T-cell (primary cell): Measurements from ENCODE around the gene HMOX2. TPM values are rescaled to one million over a fixed set of nuclear protein-coding genes. Genes with fewer than 3 reads are reported as not detected.

Experiments
- ATAC-seq, 4 experiments: fragments of 200-7000 bp in 3 of 4; fragments of 150-1000 bp in 1 of 4; cut with Tn5 transposase; replicated peaks in 1 of 4; 1 replicate in 3 of 4; 2 replicates in 1 of 4; pipeline ENCODE4 v1.10.0; 2021; ENCODE audit warnings: moderate library complexity in 3 of 4, mild to moderate bottlenecking in 2 of 4, moderate number of reproducible peaks in 1 of 4
- CTCF ChIA-PET, 2 donors: fragments of 300-600 bp; sonication (Branson Sonifier 250); formaldehyde crosslinking; loops; one replicate each; lab custom pipeline; 2022; ENCODE audit warnings: antibody characterized with exemption in 2 of 2; lab: Charles Lee
- POLR2A ChIA-PET, 2 donors: fragments of 300-600 bp; sonication (Branson Sonifier 250); formaldehyde crosslinking; loops; one replicate each; lab custom pipeline; 2022; ENCODE audit warnings: antibody characterized with exemption in 2 of 2; lab: Charles Lee
- DNase-seq, 35 experiments: peaks; one replicate each; pipeline versions ENCODE4 v3.0.0 to v3.0.0-alpha.2; 2013 to 2023
- H3K27ac ChIP-seq: one replicate; pipeline ENCODE4 v1.5.1; 2013; ENCODE audit warnings: low read length
- H3K27me3 ChIP-seq, 2 experiments: replicated peaks in 1 of 2; 1 replicate in 1 of 2; 2 replicates in 1 of 2; pipeline versions ENCODE4 v1.6.1 to v1.7.0; 2013; ENCODE audit warnings: low read length in 1 of 2, mixed read lengths in 1 of 2; ENCODE audit not compliant: control insufficient read depth in 2 of 2, insufficient read depth in 2 of 2; ENCODE audit errors: extremely low read depth in 1 of 2
- H3K36me3 ChIP-seq, 2 donors: 1 replicate in 1 of 2; 2 replicates in 1 of 2; pipeline versions ENCODE4 v1.6.1 to v1.7.0; 2013; ENCODE audit warnings: low read length in 1 of 2; ENCODE audit not compliant: control insufficient read depth in 2 of 2, insufficient read depth in 1 of 2; ENCODE audit errors: extremely low read depth in 1 of 2
- H3K4me1 ChIP-seq, 2 experiments: 1 replicate in 1 of 2; 2 replicates in 1 of 2; pipeline versions ENCODE4 v1.6.1 to v1.7.0; 2013; ENCODE audit warnings: low read length in 2 of 2, mixed read lengths in 1 of 2; ENCODE audit not compliant: insufficient read depth in 2 of 2, control insufficient read depth in 1 of 2; ENCODE audit errors: extremely low read depth in 1 of 2
- H3K4me3 ChIP-seq, 2 donors: 1 replicate in 1 of 2; 2 replicates in 1 of 2; pipeline versions ENCODE4 v1.5.1 to v1.7.0; 2013; ENCODE audit warnings: mild to moderate bottlenecking in 2 of 2, low read length in 1 of 2, moderate library complexity in 1 of 2; ENCODE audit not compliant: control insufficient read depth in 1 of 2; ENCODE audit errors: extremely low read depth in 1 of 2
- H3K9me3 ChIP-seq: 2 replicates; pipeline ENCODE4 v1.7.0; 2013
- H3K27ac Mint-ChIP-seq, 2 donors: one replicate each; pipeline ENCODE4 v1.8.0; 2020 to 2021; ENCODE audit warnings: mild to moderate bottlenecking in 2 of 2, mixed read lengths in 2 of 2
- H3K27me3 Mint-ChIP-seq, 2 donors: one replicate each; pipeline ENCODE4 v1.8.0; 2021 to 2022; ENCODE audit warnings: mixed read lengths in 2 of 2
- H3K36me3 Mint-ChIP-seq: one replicate; pipeline ENCODE4 v1.8.0; 2021; ENCODE audit warnings: mixed read lengths
- H3K4me1 Mint-ChIP-seq, 3 donors: one replicate each; pipeline ENCODE4 v1.8.0; 2020 to 2022; ENCODE audit warnings: mixed read lengths in 3 of 3, mild to moderate bottlenecking in 1 of 3
- H3K4me3 Mint-ChIP-seq, 3 donors: one replicate each; pipeline ENCODE4 v1.8.0; 2020 to 2022; ENCODE audit warnings: mild to moderate bottlenecking in 3 of 3, mixed read lengths in 3 of 3, moderate library complexity in 3 of 3
- H3K9me3 Mint-ChIP-seq, 3 donors: one replicate each; pipeline ENCODE4 v1.8.0; 2020 to 2022; ENCODE audit warnings: mixed read lengths in 3 of 3
- WGBS: methylation state at CpG from one replicate; pipeline ENCODE4 v1.1.5; 2013; ENCODE audit warnings: missing lambda C conversion rate; ENCODE audit not compliant: insufficient coverage; 5-methylcytosine and 5-hydroxymethylcytosine counted together
- total RNA-seq, 35 experiments: library from RNA in 6 of 35; stranded (reverse) in 6 of 35; fragments of 120-200 nt in 1 of 35; gene quantifications; one replicate each; pipeline versions ENCODE4 v1.2.1 to v1.2.4 and lab custom pipeline; 2013 to 2026

Gene HMOX2
- total RNA-seq, 5 donors from 2014 or later (not counting 1 experiment from before 2014, with no cell fraction given): 49.1 to 74.4 (median 70.5) TPM

GRCh38 chr16:4481963-4482362 lies 5.8 kb downstream of the HMOX2 start:
- POLR2A ChIA-PET: interaction anchor here in 1 of 2 donors (0.6 kb wide), 1 partner anchor 28 kb away, joined by 3 read pairs; no protein-coding TSS in a partner anchor
- H3K4me3 Mint-ChIP-seq: peak overlapping the region in 1 of 3 donors; percentile 61
- H3K4me1 ChIP-seq: peaks cover 35 to 59% of the 10 kb centered on the region in 2 experiments
- ATAC-seq (no peak), DNase-seq (no peak)
- H3K4me3 ChIP-seq: no peak overlapping the region
- CTCF ChIA-PET: no interaction called here
- H3K9me3 Mint-ChIP-seq: no peaks in the 10 kb centered on the region
- peaks cover 4 to 36% of the 10 kb centered on the region in 2 donors for H3K36me3 ChIP-seq
- H3K36me3 Mint-ChIP-seq: peaks cover 31% of the 10 kb centered on the region
- H3K27ac Mint-ChIP-seq: peak overlapping the region; percentile 82 to 88
- H3K27ac ChIP-seq: peak overlapping the region; percentile 51
- no peaks in the 10 kb centered on the region for H3K9me3 ChIP-seq
- H3K27me3 ChIP-seq: no peaks in the 10 kb centered on the region
- peaks cover 57 to 65% (median 65%) of the 10 kb centered on the region in 3 donors for H3K4me1 Mint-ChIP-seq
- WGBS: no CpG with 5 or more reads among the region's 1 CpG
- H3K27me3 Mint-ChIP-seq: no peaks in the 10 kb centered on the region

DNA sequence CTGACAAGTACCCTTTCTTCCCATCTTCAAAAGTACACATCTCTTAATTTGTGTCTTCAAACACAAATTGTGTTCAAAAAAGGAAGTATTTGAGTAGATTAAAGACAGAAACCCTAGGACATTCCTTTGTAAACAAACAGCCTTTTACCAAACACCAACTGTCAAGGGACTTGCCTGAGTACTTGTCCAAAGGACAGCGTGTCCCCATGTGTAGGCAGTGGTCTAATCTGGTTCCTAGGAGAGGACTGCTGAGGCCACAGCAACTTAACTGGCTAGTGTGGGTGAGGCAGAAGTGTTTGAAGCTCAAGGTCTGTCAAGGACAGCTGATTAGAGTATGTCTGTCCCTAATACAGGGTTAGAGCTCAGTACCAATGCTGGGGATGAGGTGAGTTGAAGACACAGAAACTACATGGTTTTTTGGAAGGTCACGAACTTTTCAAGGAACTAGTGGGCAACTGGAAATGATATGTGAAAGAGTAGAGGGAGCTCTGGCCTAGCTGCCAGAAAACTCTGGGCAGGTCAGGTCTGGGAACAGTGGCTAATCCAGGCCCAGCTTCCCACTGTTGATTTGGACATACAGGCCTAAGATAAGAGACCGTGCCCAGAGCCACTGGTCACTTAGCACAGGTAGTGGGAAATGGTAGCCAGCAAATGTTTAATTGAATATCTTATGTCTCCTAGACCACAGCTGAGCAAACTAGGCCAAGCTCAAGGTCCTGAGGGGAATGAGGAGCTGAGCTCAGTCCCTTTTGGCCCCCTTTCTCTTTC lies 10.1 kb downstream of the HMOX2 start:
- CTCF ChIA-PET: interaction anchor here in 1 of 2 donors (1.0 to 2.1 kb wide), 2 partner anchors 8 to 19 kb away, joined by 3 to 13 read pairs; no protein-coding TSS in a partner anchor
- H3K9me3 ChIP-seq: no peaks in the 10 kb centered on the region
- H3K36me3 Mint-ChIP-seq: peaks cover 44% of the 10 kb centered on the region
- H3K27ac ChIP-seq: peak overlapping the region; percentile 64
- POLR2A ChIA-PET: interaction anchor here (0.5 to 1.1 kb wide), 3 partner anchors 9 to 81 kb away, joined by 3 to 10 read pairs (median 6); no protein-coding TSS in a partner anchor
- H3K27me3 ChIP-seq: no peaks in the 10 kb centered on the region
- H3K36me3 ChIP-seq: peaks cover 4 to 56% of the 10 kb centered on the region in 2 donors
- H3K9me3 Mint-ChIP-seq: no peaks in the 10 kb centered on the region
- no peaks in the 10 kb centered on the region for H3K27me3 Mint-ChIP-seq
- peaks cover 53 to 61% of the 10 kb centered on the region in 2 experiments for H3K4me1 ChIP-seq
- ATAC-seq (no peak), DNase-seq (no peak)
- peak overlapping the region; percentile 86 to 91 for H3K27ac Mint-ChIP-seq
- H3K4me3 Mint-ChIP-seq: peak overlapping the region; percentile 0 to 70 (median 7)
- WGBS: 50% methylated on average over 1 of the region's 3 CpGs
- H3K4me1 Mint-ChIP-seq: peaks cover 76 to 80% (median 77%) of the 10 kb centered on the region in 3 donors
- no peak overlapping the region for H3K4me3 ChIP-seq

DNA sequence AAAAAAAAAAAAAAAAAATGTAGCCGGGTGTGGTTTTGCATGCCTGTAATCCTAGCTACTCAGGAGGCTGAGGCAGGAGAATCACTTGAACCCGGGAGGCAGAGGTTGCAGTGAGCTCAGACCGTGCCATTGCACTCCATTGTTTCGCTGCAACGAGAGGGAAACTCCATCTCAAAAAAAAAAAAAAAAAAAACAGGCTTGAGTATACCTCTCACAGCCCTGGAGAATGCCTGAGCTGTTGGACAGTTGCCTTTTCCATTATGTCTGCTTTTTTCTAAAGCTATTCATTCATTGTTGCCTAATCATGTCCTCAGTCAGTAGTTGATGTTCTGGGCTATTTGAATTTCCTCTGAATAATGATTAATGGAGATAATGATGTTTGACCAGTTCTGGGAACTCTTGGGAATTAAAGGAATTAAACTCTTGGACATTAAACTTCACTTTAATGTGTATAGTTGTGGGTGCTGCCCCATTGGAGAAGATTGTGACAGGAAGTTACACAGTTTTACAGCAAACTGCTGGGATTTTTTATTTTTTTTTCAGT lies 11.8 kb downstream of the HMOX2 start:
- no peaks in the 10 kb centered on the region for H3K27me3 Mint-ChIP-seq
- ChIA-PET CTCF (interaction anchor here in 1 of 2 donors (0.9 to 2.1 kb wide), 4 partner anchors 10 to 51 kb away, joined by 3 to 13 read pairs (median 8); partner anchors contain the start of gene HMOX2), POLR2A (interaction anchor here (0.6 to 0.8 kb wide), 5 partner anchors 15 to 356 kb away, joined by 5 to 13 read pairs (median 7); no protein-coding TSS in a partner anchor)
- ATAC-seq (peak; percentile 23 to 60 (median 35)), DNase-seq (peak in 2 of 35 experiments; percentile 11 to 47)
- H3K9me3 ChIP-seq: no peaks in the 10 kb centered on the region
- peak overlapping the region; percentile 94 to 95 for H3K27ac Mint-ChIP-seq
- peaks cover 4 to 47% of the 10 kb centered on the region in 2 donors for H3K36me3 ChIP-seq
- peaks cover 65 to 71% (median 70%) of the 10 kb centered on the region in 3 donors for H3K4me1 Mint-ChIP-seq
- peaks cover 43 to 65% of the 10 kb centered on the region in 2 experiments for H3K4me1 ChIP-seq
- H3K36me3 Mint-ChIP-seq: peaks cover 33% of the 10 kb centered on the region
- peak overlapping the region; percentile 92 for H3K27ac ChIP-seq
- H3K9me3 Mint-ChIP-seq: no peaks in the 10 kb centered on the region
- no CpG with 5 or more reads among the region's 5 CpGs for WGBS
- no peaks in the 10 kb centered on the region for H3K27me3 ChIP-seq
- peak overlapping the region; percentile 68 to 75 (median 70) for H3K4me3 Mint-ChIP-seq
- no peak overlapping the region for H3K4me3 ChIP-seq

GRCh38 chr16:4488499-4488967 lies 12.3 kb downstream of the HMOX2 start:
- Histone ChIP-seq H3K4me1 (peaks cover 43 to 70% of the 10 kb centered on the region in 2 experiments), H3K4me3 (no peak overlapping the region), H3K27ac (peak overlapping the region; percentile 92), H3K27me3 (no peaks in the 10 kb centered on the region), H3K36me3 (peaks cover 4 to 42% of the 10 kb centered on the region in 2 donors), H3K9me3 (no peaks in the 10 kb centered on the region)
- no peaks in the 10 kb centered on the region for H3K9me3 Mint-ChIP-seq
- H3K4me3 Mint-ChIP-seq: peak overlapping the region; percentile 68 to 75 (median 70)
- no peaks in the 10 kb centered on the region for H3K27me3 Mint-ChIP-seq
- H3K36me3 Mint-ChIP-seq: peaks cover 36% of the 10 kb centered on the region
- ATAC-seq (peak; percentile 77 to 90 (median 87)), DNase-seq (peak in 22 of 35 experiments; percentile 18 to 73 (median 42))
- ChIA-PET CTCF (interaction anchor here in 1 of 2 donors (0.9 to 2.1 kb wide), 5 partner anchors 11 to 50 kb away, joined by 3 to 13 read pairs (median 4); partner anchors contain the start of gene HMOX2), POLR2A (interaction anchor here (0.6 to 0.8 kb wide), 3 partner anchors 17 to 356 kb away, joined by 5 to 13 read pairs (median 13); no protein-coding TSS in a partner anchor)
- H3K27ac Mint-ChIP-seq: peak overlapping the region; percentile 94 to 95
- WGBS: 0% methylated on average over 1 of the region's 1 CpG
- H3K4me1 Mint-ChIP-seq: peaks cover 68 to 74% (median 72%) of the 10 kb centered on the region in 3 donors

GRCh38 chr16:4489030-4489429 lies 12.8 kb downstream of the HMOX2 start:
- Histone ChIP-seq H3K27me3 (no peaks in the 10 kb centered on the region), H3K36me3 (peaks cover 4 to 43% of the 10 kb centered on the region in 2 donors), H3K27ac (peak overlapping the region; percentile 92), H3K9me3 (no peaks in the 10 kb centered on the region), H3K4me3 (no peak overlapping the region), H3K4me1 (peaks cover 43 to 73% of the 10 kb centered on the region in 2 experiments)
- ChIA-PET CTCF (interaction anchor here in 1 of 2 donors (1.0 to 1.8 kb wide), 2 partner anchors 11 to 16 kb away, joined by 4 to 9 read pairs; no protein-coding TSS in a partner anchor), POLR2A (interaction anchor here (1.2 to 1.5 kb wide), 3 partner anchors 12 to 48 kb away, joined by 3 to 5 read pairs (median 3); no protein-coding TSS in a partner anchor)
- H3K27me3 Mint-ChIP-seq: no peaks in the 10 kb centered on the region
- ATAC-seq (no peak), DNase-seq (no peak)
- peaks cover 73 to 78% (median 77%) of the 10 kb centered on the region in 3 donors for H3K4me1 Mint-ChIP-seq
- H3K27ac Mint-ChIP-seq: peak overlapping the region; percentile 94 to 95
- H3K4me3 Mint-ChIP-seq: peak overlapping the region; percentile 68 to 75 (median 70)
- no CpG with 5 or more reads among the region's 5 CpGs for WGBS
- no peaks in the 10 kb centered on the region for H3K9me3 Mint-ChIP-seq
- peaks cover 37% of the 10 kb centered on the region for H3K36me3 Mint-ChIP-seq
